ENCODE measurements around the gene ADAMTS17.

The ADAMTS17 gene

GRCh38 chr15:100279446-100279845, 62.3 kb downstream of the ADAMTS17 start:
- TF ChIP-seq CTCF (IDR thresholded peaks at IDR 0.05; ENCODE audit: low read depth, low read length, poor library complexity, severe bottlenecking) (no peak), EZH2phosphoT487 (IDR thresholded peaks at IDR 0.05; ENCODE audit: borderline replicate concordance, low read length) (no peak)

GRCh38 chr15:100278596-100279380, 63.0 kb downstream of the ADAMTS17 start:
- Histone ChIP-seq H3F3A (ENCODE audit: control insufficient read depth, insufficient read depth) (no peaks in the 10 kb centered on the region), H3K4me2 (ENCODE audit: low read length) (no peak overlapping the region), H4K20me1 (ENCODE audit: control insufficient read depth, insufficient read depth, low read depth, low read length) (no peaks in the 10 kb centered on the region), H3K36me3 (ENCODE audit: control insufficient read depth, low read length) (no peaks in the 10 kb centered on the region), H3K9me3 (ENCODE audit: control insufficient read depth, insufficient read depth, low read length) (no peaks in the 10 kb centered on the region), H3K79me2 (ENCODE audit: control insufficient read depth, low read length) (no peaks in the 10 kb centered on the region), H3K9me2 (replicated peaks; ENCODE audit: control insufficient read depth, low read length) (no peaks in the 10 kb centered on the region), H3K27ac (ENCODE audit: low read depth, low read length) (no peak overlapping the region), H3K4me3 (ENCODE audit: low read length) (no peak overlapping the region), H3K27me3 (ENCODE audit: control insufficient read depth, low read length) (no peaks in the 10 kb centered on the region), H3K4me1 (ENCODE audit: control insufficient read depth, low read length) (no peaks in the 10 kb centered on the region)
- TF ChIP-seq CTCF (IDR thresholded peaks at IDR 0.05; ENCODE audit: low read depth, low read length, poor library complexity, severe bottlenecking), result no peak
- no peak for TF ChIP-seq EZH2phosphoT487 (IDR thresholded peaks at IDR 0.05; ENCODE audit: borderline replicate concordance, low read length)

More at GRCh38 chr15:100279446-100279845, 62.3 kb downstream of the ADAMTS17 start:
- H3K79me2 ChIP-seq (ENCODE audit: control insufficient read depth, low read length), result no peaks in the 10 kb centered on the region
- no peaks in the 10 kb centered on the region for H3F3A ChIP-seq (ENCODE audit: control insufficient read depth, insufficient read depth)
- H3K36me3 ChIP-seq (ENCODE audit: control insufficient read depth, low read length), result no peaks in the 10 kb centered on the region
- no peaks in the 10 kb centered on the region for H3K4me1 ChIP-seq (ENCODE audit: control insufficient read depth, low read length)
- H3K4me3 ChIP-seq (ENCODE audit: low read length), result no peak overlapping the region
- no peaks in the 10 kb centered on the region for H3K9me2 ChIP-seq (replicated peaks; ENCODE audit: control insufficient read depth, low read length)
- H3K27ac ChIP-seq (ENCODE audit: low read depth, low read length), result no peak overlapping the region
- no peaks in the 10 kb centered on the region for H4K20me1 ChIP-seq (ENCODE audit: control insufficient read depth, insufficient read depth, low read depth, low read length)
- H3K4me2 ChIP-seq (ENCODE audit: low read length), result no peak overlapping the region
- no peaks in the 10 kb centered on the region for H3K9me3 ChIP-seq (ENCODE audit: control insufficient read depth, insufficient read depth, low read length)
- no peaks in the 10 kb centered on the region for H3K27me3 ChIP-seq (ENCODE audit: control insufficient read depth, low read length)

GRCh38 chr15:100277087-100277855, 64.5 kb downstream of the ADAMTS17 start:
- H3K36me3 ChIP-seq (ENCODE audit: control insufficient read depth, low read length), result no peaks in the 10 kb centered on the region
- no peaks in the 10 kb centered on the region for H4K20me1 ChIP-seq (ENCODE audit: control insufficient read depth, insufficient read depth, low read depth, low read length)
- no peaks in the 10 kb centered on the region for H3K79me2 ChIP-seq (ENCODE audit: control insufficient read depth, low read length)
- no peaks in the 10 kb centered on the region for H3F3A ChIP-seq (ENCODE audit: control insufficient read depth, insufficient read depth)
- H3K4me3 ChIP-seq (ENCODE audit: low read length), result no peak overlapping the region
- TF ChIP-seq CTCF (IDR thresholded peaks at IDR 0.05; ENCODE audit: low read depth, low read length, poor library complexity, severe bottlenecking) (no peak), EZH2phosphoT487 (IDR thresholded peaks at IDR 0.05; ENCODE audit: borderline replicate concordance, low read length) (no peak)
- no peak overlapping the region for H3K4me2 ChIP-seq (ENCODE audit: low read length)
- H3K9me2 ChIP-seq (replicated peaks; ENCODE audit: control insufficient read depth, low read length), result no peaks in the 10 kb centered on the region
- H3K27me3 ChIP-seq (ENCODE audit: control insufficient read depth, low read length), result no peaks in the 10 kb centered on the region
- no peak overlapping the region for H3K27ac ChIP-seq (ENCODE audit: low read depth, low read length)
- no peaks in the 10 kb centered on the region for H3K4me1 ChIP-seq (ENCODE audit: control insufficient read depth, low read length)
- H3K9me3 ChIP-seq (ENCODE audit: control insufficient read depth, insufficient read depth, low read length), result peaks cover 4% of the 10 kb centered on the region; the same call in 1 of the 2 replicates

All from DOHH2 (cell line).